HG02642 (cell line): ENCODE measurements around the gene DENND6A.
"Not testable (repeated sequence)": the region's sequence is repeated elsewhere in the genome, so short reads cannot be mapped to it uniquely, and the experiment has no call there.

Source experiments
- ATAC-seq: cut with Tn5 transposase; IDR thresholded peaks from one replicate; pipeline ENCODE4 v1.9.1; 2021; ENCODE audit warnings: mild to moderate bottlenecking; ENCODE audit not compliant: unreplicated experiment, poor library complexity

The DENND6A gene

GRCh38 chr3:57692396-57693147 lies at the start of gene DENND6A:
TSS of gene DENND6A (minus strand) at chr3:57693077. CDS start at chr3:57693018, 59 bp downstream.
- peak; percentile 84 for ATAC-seq

- no peak for ATAC-seq
Measured at GRCh38 chr3:57740027-57740426, 47.1 kb upstream of the DENND6A start.

DNA sequence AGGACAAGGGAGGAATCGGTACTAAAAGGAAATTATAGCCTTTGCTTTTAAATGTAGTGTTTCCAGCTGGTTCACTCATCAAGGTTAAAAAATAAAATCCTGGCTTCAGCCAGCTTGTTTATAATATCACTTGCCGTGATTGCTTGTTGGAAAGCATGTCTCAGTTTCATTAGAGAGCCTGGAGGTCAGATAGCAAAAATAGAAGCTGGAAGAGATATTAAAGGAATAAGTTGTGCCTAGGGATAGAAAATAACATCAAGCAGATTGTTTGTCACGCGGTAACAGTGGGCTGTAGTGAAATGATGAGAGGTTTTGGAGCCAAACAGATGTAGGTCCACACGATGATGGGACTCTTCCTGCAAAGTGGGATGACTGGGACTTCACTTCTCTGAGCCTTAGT lies 45.5 kb upstream of the DENND6A start:
- ATAC-seq, result no peak

GRCh38 chr3:57737840-57738239 lies 45.0 kb upstream of the DENND6A start:
- ATAC-seq, result no peak

DNA sequence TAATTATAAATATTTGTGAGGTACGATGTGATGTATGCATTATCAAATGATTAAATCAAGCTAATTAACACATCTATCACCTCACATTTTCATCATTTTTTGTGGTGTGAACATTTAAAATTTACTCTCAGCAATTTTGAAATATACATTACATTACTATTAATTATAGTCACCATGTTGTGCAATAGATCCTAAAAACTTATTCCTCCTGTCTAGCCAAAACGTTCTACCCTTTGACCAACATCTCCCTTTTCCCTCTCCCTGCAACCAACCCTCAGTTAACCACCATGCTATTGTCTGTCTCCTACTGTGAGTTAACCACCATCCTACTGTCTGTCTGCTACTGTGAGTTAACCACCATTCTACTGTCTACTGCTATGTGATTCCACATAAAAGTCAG lies 42.5 kb upstream of the DENND6A start:
- ATAC-seq, result no peak

DNA sequence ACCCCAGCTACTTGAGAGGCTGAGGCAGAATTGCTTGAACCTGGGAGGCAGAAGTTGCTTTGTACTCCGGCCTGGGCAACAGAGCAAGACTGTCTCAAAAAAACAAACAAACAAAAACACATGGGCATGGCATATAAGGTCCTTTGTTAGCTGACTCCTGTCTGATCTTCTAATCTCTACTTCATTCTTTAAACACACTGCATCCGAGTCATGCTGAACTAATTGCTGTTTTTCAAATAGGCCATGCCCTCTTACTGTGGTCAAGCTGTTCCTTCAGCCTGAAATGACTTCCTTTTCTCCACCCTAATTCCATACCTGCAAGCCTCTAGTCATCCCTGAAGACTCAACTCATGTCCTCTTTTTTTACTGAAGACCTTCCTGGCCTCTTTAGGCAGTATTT lies 40.9 kb upstream of the DENND6A start:
- no peak for ATAC-seq

DNA sequence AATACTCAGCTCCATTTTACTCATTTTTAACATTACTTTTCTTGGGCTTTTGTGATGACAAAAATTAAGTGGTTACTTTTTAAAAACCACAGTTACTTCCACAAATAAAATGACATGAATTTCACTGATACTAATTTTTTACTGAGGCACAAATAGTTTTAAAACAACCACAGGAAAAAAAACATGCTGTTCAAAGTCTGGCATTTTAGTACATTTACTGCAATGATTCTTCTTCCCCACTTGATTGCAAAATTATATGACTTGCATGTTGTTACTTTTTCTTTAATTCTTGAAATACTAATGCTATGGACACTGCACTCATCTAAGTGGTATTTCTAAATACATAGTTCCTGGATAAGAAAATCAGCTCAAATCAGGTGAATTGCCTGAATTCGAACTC lies 38.4 kb upstream of the DENND6A start:
- ATAC-seq, result no peak

DNA sequence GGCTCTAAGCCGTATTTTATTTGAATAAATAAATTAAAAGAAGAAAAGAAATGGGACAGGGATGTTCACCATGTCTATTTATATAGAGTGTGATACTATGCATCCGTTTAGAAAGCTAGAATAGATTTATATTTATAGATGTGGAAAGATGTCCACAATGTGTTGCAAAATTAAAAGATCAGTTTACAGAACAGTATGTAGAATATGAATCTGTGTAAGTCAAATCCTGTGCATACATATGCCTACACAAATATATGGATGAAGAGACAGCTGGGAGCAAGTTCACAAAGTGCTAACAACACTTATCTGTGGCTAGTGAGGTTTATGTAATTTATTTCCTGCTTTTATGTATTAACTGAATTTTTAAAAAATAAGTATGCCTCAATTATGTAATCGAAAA lies 37.8 kb upstream of the DENND6A start:
- ATAC-seq, result no peak

- no peak for ATAC-seq
Measured at GRCh38 chr3:57729334-57730045, 36.6 kb upstream of the DENND6A start.

GRCh38 chr3:57727106-57727505 lies 34.2 kb upstream of the DENND6A start:
- no peak for ATAC-seq

DNA sequence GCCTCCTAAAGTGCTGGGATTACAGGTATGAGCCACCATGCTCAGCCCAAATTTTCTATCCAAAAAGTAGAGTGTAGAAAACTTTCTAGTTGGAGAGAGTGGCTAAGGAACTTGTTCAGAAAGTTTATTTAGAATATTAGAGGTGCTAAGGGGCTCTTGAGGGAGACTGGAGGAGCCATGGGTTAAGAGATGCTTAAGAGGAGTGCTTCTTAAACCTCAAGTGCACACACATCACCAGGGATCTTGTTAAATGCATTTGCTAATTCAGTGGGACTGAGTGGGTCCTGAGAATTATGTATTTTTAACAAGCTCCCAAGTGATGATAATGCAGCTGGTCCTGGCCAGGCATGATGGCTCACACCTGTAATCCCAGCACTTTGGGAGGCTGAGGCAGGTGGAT lies 33.5 kb upstream of the DENND6A start:
- ATAC-seq, result no peak

- no peak for ATAC-seq
Measured at GRCh38 chr3:57718118-57718517, 25.2 kb upstream of the DENND6A start.

DNA sequence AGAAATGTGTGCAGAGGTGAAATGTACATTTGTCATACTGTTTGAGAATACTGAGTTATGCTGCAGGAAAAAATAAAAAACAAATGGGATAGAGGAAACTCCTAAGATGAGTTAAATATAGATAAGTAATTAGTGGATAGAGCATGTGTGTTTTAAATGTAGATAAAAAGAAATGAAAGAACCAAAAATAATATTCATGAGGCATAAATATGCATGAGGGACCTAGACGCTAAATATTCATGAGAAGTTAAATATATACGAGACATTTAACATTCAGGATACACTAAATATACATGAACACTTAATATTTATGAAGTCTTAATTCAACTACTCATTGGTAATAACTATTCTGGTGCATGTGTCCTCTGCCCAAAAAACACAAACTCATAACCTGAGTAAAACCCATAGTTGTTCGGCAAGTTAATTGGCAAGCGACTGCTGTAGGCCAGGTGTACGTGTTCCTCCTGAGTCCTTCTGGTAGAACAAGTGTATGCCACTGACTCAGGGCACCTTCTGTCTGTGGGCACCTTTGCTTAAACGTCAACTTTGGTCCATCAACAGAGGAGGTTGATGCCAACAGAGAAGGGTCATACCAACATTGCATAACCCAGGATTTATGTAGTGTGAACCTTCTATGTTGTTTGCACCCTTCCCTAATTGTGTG lies 24.5 kb upstream of the DENND6A start:
- ATAC-seq, result no peak

- ATAC-seq, result no peak
Measured at GRCh38 chr3:57715686-57716085, 22.8 kb upstream of the DENND6A start.

DNA sequence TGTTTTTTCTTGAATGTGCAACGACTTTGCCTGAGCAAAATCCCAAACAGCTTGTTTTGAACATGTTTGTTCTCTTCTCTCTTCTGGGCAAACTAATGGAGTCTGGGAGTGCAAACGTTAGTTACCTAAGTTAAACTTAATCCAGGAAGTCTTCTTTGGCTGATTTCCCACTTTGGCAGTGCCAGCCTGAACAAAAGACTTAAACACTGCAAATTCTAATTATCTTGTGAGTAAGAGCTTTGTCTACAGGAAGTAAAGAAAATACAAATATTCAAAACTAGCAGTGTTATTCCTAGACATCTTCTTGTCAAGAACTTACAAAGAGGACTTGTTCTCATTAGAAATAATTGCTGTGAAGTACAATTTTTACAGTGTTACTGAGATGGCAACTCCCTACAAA lies 16.7 kb upstream of the DENND6A start:
- no peak for ATAC-seq

- no peak for ATAC-seq
Measured at GRCh38 chr3:57709031-57709430, 16.2 kb upstream of the DENND6A start.

DNA sequence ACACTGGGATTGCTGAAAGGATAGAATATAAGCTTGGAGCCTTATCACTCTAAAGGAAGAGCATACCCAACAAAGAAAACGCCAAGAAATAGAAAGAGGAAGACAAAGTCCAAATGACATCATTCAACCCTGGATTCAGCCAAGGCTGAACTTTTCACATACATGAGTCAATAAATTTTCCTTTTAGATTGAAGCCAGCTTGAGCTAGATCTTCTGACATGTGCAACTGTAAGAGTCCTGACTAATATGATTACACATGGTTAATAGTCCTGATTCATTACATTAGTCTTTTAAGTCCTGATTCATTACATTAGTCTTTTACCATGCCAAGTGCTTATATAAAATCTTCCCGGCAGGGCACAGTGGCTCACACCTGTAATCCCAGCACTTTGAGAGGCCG lies 13.6 kb upstream of the DENND6A start:
- no peak for ATAC-seq

DNA sequence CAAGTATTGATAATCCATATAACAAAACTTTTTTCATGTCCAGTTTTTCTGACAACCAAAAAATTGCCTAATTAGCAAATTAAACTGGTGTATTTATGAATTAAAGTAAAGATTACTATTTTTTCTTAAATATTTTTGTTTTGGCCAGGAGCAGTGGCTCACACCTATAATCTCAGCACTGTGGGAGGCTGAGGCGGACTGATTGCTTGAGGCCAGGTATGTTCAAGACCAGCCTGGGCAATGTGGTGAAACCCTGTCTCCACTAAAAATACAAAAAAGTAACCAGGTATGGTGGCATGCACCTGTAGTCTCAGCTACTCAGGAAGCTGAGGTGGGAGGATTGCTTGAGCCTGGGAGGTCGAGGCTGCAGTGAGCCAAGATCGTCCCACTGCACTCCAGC lies 12.5 kb upstream of the DENND6A start:
- ATAC-seq, result not testable (repeated sequence)

DNA sequence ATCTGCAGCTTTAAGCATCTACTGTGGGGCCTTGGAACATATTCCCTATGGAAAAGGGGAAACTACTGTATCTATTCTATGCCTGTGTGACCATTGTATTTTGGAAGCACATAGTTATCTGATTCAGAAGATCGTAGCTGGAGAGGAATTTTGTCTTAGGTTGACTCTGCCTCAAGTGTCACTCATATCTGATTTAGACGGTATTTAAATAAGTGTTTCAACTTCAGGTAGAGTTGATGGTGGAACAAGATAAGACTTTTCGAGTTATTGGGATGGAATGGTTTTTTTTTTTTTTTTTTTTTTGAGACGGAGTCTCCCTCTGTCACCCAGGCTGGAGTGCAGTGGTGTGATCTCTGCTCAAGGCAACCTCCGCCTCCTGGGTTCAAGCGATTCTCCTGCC lies 8.9 kb upstream of the DENND6A start:
- ATAC-seq, result no peak

DNA sequence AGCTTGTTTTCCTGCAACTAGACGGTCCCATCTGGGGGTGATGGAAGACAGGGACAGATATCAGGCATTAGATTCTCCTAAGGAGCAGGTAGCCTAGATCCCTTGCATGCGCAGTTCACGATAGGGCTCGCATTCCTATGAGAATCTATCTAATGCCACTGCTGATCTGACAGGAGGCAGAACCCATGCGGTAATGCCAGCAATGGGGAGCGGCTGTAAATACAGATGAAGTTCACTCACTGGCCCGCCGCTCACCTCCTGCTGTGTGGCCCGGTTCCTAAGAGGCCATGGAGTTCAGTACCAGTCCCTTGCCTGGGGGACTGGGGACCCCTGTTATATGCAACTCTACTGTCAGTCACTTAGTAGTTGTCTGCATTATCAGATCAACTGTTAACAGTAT lies 7.9 kb upstream of the DENND6A start:
- no peak for ATAC-seq

GRCh38 chr3:57699591-57699990 lies 6.7 kb upstream of the DENND6A start:
- ATAC-seq, result no peak
